ENCODE measurements around the gene RHBDD3. TPM values are rescaled to one million over a fixed set of nuclear protein-coding genes. Genes with fewer than 3 reads are reported as not detected.
"Not testable (repeated sequence)": the region's sequence is repeated elsewhere in the genome, so short reads cannot be mapped to it uniquely, and the experiment has no call there.

Gene RHBDD3
- total and polyA plus RNA-seq, 11 donors, result 10.9 to 29.5 (median 13.7) TPM

DNA sequence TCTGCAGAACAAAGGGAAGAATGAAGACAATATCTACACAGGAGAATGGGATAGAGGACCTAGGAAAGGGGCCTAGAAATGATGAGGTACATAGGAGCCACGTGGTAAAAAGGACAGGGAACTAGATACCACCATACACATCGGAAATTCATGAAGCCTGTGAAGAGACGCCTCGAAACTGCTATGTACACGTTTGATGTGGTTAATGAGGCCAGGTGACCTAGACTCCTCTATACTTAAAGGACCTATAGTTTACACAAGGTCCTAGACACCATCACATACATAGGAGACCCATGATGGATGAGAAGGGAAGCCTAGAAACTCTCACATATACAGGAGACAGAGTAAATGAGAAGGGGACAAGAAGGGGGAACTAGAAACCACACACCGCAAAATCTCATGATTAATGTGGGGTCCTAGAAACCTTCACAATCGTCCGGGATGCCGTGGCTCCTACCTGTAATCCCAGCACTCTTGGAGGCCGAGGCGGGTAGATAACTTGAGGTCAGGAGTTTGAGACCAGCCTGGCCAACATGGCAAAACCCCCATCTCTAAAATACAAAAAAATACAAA is 23.8 kb downstream of the RHBDD3 start:
- no peak overlapping the region for H3K4me3 ChIP-seq
- TF ChIP-seq POLR2A (IDR thresholded peaks at IDR 0.05), result no peak
- TF ChIP-seq, protein P1, sequence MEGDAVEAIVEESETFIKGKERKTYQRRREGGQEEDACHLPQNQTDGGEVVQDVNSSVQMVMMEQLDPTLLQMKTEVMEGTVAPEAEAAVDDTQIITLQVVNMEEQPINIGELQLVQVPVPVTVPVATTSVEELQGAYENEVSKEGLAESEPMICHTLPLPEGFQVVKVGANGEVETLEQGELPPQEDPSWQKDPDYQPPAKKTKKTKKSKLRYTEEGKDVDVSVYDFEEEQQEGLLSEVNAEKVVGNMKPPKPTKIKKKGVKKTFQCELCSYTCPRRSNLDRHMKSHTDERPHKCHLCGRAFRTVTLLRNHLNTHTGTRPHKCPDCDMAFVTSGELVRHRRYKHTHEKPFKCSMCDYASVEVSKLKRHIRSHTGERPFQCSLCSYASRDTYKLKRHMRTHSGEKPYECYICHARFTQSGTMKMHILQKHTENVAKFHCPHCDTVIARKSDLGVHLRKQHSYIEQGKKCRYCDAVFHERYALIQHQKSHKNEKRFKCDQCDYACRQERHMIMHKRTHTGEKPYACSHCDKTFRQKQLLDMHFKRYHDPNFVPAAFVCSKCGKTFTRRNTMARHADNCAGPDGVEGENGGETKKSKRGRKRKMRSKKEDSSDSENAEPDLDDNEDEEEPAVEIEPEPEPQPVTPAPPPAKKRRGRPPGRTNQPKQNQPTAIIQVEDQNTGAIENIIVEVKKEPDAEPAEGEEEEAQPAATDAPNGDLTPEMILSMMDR (IDR thresholded peaks at IDR 0.05), result no peak

DNA sequence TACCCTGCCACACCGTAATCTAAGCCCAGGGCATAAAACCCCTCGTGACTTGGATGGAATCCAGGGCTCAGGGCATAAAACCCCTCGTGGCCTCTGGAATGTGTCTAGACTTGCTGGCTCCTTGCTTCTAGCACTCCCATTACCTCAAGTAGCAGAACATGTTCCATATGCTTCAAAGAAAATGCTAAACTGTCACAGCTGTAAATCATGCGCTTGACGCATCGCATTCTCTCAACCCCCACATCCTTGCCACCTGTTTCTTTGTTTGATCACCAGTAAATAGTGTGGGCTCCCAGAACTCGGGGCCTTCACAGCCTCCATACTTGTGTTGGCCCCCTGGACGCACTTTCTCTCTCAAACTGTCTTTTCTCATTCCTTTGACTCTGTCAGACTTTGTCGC is 27.3 kb downstream of the RHBDD3 start:
- WGBS, 4 donors, result 71 to 81% (median 78%) methylated on average over 9 of the region's 9 CpGs

More for the DNA sequence above, 23.8 kb downstream of the RHBDD3 start:
- Histone ChIP-seq H3K27ac (no peak overlapping the region), H3K4me1 (no peaks in the 10 kb centered on the region), H3K9me3 (peaks cover 0 to 29% (median 0%) of the 10 kb centered on the region in 12 donors), H3K27me3 (no peaks in the 10 kb centered on the region), H3K36me3 (no peaks in the 10 kb centered on the region)
- intact Hi-C loops (cut with DNase I), result loop anchor here (2.0 to 10.0 kb wide), 11 partner anchors 37 to 642 kb away; partner anchors contain the start of genes KREMEN1 (in 2 of the 10) and EMID1 (in 1 of the 10)
- 86 to 89% (median 87%) methylated on average over 11 of the region's 11 CpGs for WGBS, 4 donors
- DNase-seq (no peak), ATAC-seq (no peak)

DNA sequence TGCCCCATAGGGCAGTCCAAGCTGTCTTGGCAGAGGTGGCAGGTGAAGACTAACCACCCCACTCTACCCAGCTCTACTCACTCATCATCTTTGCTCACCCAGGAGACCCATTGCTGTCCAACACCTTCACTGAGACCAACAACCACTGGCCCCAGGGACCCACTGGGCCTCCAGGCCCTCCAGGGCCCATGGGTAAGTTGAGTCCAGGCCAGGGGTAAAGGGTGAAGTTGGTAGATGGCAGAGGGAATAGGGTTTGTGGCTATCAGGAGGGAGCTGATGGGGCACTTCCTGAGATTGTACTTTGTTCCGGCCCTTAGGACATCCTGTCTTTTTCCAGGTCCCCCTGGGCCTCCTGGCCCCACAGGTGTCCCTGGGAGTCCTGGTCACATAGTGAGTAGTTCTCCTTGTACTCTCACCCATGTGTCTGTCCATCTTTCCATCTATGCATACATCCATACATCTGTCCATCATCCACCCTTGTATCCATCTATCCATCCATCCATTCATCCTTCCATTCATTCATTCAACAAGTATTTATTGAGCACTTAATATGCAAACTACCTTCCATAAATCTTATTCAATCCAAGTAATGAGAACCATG is 34.4 kb downstream of the RHBDD3 start:
- Histone ChIP-seq H3K36me3 (no peaks in the 10 kb centered on the region), H3K27me3 (no peaks in the 10 kb centered on the region), H3K4me3 (no peak overlapping the region), H3K4me1 (peaks cover 0 to 11% (median 0%) of the 10 kb centered on the region in 12 donors), H3K27ac (no peak overlapping the region), H3K9me3 (peaks cover 0 to 9% (median 0%) of the 10 kb centered on the region in 12 donors)
- ATAC-seq (no peak), DNase-seq (no peak)
- intact Hi-C loops (cut with DNase I), result no loop called here
- TF ChIP-seq, protein P1 (IDR thresholded peaks at IDR 0.05), result no peak
- TF ChIP-seq POLR2A (IDR thresholded peaks at IDR 0.05), result no peak
- WGBS, 4 donors, result 59 to 67% (median 63%) methylated on average over 1 of the region's 1 CpG

More for the DNA sequence above, 27.3 kb downstream of the RHBDD3 start:
- intact Hi-C loops (cut with DNase I), result loop anchor here (5.0 to 10.0 kb wide), 9 partner anchors 33 to 638 kb away; partner anchors contain the start of genes KREMEN1 (in 2 of the 10) and EMID1 (in 1 of the 10)
- DNase-seq, H3K4me3 ChIP-seq, ATAC-seq, H3K27me3 ChIP-seq, H3K27ac ChIP-seq, H3K4me1 ChIP-seq, H3K36me3 ChIP-seq: not testable (repeated sequence)
- peaks cover 0 to 30% (median 0%) of the 10 kb centered on the region in 12 donors for H3K9me3 ChIP-seq

DNA sequence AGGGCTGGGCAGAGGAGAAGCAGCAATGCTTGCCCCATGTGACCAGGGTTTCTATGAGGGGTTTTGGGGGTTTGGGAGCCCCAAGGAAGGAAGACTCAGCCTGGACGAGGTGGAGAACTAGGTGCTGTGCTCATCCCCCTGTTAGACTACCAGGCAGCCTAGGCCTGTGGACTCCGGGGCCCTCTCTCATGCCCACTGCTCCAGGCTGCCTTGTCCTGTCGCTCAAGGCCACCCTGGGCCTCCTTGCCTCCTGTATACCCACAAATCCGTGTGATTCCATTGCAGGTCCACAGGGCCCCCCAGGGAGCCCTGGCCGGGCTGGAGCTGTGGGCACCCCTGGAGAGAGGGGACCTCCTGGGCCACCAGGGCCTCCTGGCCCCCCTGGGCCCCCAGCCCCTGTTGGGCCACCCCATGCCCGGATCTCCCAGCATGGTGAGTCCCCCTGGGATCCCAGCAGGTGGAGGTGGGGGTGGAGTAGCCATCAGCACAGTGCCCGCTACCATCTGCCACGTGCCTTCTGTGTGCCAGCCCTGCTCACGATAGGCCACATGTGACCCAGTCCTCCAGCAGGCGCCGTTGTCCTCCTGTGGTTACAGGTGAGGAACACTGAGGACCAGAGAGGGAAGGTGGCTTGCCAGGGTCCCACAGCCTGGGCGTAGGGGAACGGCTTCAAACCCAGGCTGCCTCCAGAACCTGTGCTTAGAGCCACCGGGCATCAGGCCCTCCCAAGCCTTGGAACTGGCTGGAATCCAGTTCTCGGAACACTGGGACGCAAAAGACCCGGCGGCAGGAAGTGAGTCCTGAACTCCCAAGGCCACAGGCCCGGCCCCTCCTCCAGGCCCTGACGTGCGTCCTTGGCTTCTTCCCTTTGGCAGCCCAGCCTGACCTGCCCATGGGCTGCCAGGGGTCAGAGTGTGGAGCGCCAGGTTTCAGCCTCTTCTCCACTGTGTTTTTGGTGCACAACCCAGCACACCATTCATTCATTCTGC is 35.5 kb downstream of the RHBDD3 start:
- no peak overlapping the region for H3K27ac ChIP-seq
- peaks cover 0 to 11% (median 0%) of the 10 kb centered on the region in 12 donors for H3K4me1 ChIP-seq
- intact Hi-C loops (cut with DNase I), result no loop called here
- no peak overlapping the region for H3K4me3 ChIP-seq
- H3K27me3 ChIP-seq, result no peaks in the 10 kb centered on the region
- peaks cover 0 to 9% (median 0%) of the 10 kb centered on the region in 12 donors for H3K9me3 ChIP-seq
- TF ChIP-seq, protein P1 (IDR thresholded peaks at IDR 0.05), result no peak
- TF ChIP-seq POLR2A (IDR thresholded peaks at IDR 0.05), result no peak
- 66 to 76% (median 71%) methylated on average over 14 to 22 of the region's 22 CpGs for WGBS, 4 donors
- H3K36me3 ChIP-seq, result no peaks in the 10 kb centered on the region
- DNase-seq, result peak in 3 of 5 donors; percentile 39 to 72 (median 49)
- ATAC-seq, result peak in 3 of 4 donors; percentile 54 to 91 (median 56)

Measured in heart left ventricle (tissue), 16 donors.